OCI-LY7 (cell line): ENCODE results near the gene TOMM20L. TPM values are rescaled to one million over a fixed set of nuclear protein-coding genes. Genes with fewer than 3 reads are reported as not detected.
"Not testable (repeated sequence)": the region's sequence is repeated elsewhere in the genome, so short reads cannot be mapped to it uniquely, and the experiment has no call there.

Experiments
- BruUV-seq: library from RNA; stranded (reverse); fragments of 400-500 nt; replicated peaks from 2 replicates; lab custom pipeline; 2021; lab: Mats Ljungman, UMichigan
- CTCF ChIA-PET: fragments of 300-600 bp; sonication (Branson Sonifier 250); formaldehyde crosslinking; loops from one replicate; lab custom pipeline; 2022; ENCODE audit warnings: antibody characterized with exemption; ENCODE audit not compliant: unreplicated experiment; lab: Charles Lee
- POLR2A ChIA-PET: fragments of 300-600 bp; sonication (Branson Sonifier 250); formaldehyde crosslinking; loops from one replicate; lab custom pipeline; 2022; ENCODE audit warnings: antibody characterized with exemption; lab: Charles Lee
- DNase-seq: peaks from one replicate; pipeline ENCODE4 v3.0.0-alpha.2; 2015; ENCODE audit warnings: low spot score
- H2AFZ ChIP-seq: fragments of 200-600 bp; sonication (generic), shearing (Covaris generic); 2 replicates; pipeline ENCODE4 v1.6.1; 2014; ENCODE audit warnings: mild to moderate bottlenecking, antibody characterized with exemption, low read length, moderate library complexity
- H3K27ac ChIP-seq: fragments of 200-600 bp; sonication (generic); 2 replicates; pipeline ENCODE4 v1.5.1; 2014; ENCODE audit warnings: mixed run types, low read depth, mild to moderate bottlenecking, moderate library complexity, low read length, inconsistent platforms; ENCODE audit not compliant: poor library complexity, severe bottlenecking
- H3K36me3 ChIP-seq: fragments of 200-600 bp; sonication (generic); 2 replicates; pipeline ENCODE4 v1.6.1; 2014; ENCODE audit warnings: mild to moderate bottlenecking, antibody characterized with exemption, low read length, moderate library complexity, mixed read lengths; ENCODE audit not compliant: insufficient read depth
- H3K4me1 ChIP-seq: fragments of 200-600 bp; sonication (generic); 2 replicates; pipeline ENCODE4 v1.5.1; 2014; ENCODE audit warnings: mild to moderate bottlenecking, low read length; ENCODE audit not compliant: insufficient read depth, poor library complexity, severe bottlenecking
- H3K4me2 ChIP-seq: fragments of 200-600 bp; sonication (generic); 2 replicates; pipeline ENCODE4 v1.6.1; 2014; ENCODE audit warnings: mild to moderate bottlenecking, low read length
- H3K4me3 ChIP-seq: fragments of 200-600 bp; sonication (generic); 2 replicates; pipeline ENCODE4 v1.5.1; 2014; ENCODE audit warnings: mild to moderate bottlenecking, low read depth, low read length; ENCODE audit not compliant: poor library complexity, severe bottlenecking
- H3K79me2 ChIP-seq: fragments of 200-600 bp; sonication (generic); 2 replicates; pipeline ENCODE4 v1.6.1; 2016; ENCODE audit warnings: low read depth, mild to moderate bottlenecking, low read length, moderate library complexity, mixed read lengths; ENCODE audit not compliant: insufficient read depth
- H3K9me2 ChIP-seq: fragments of 200-600 bp; sonication (generic); 2 replicates; pipeline ENCODE4 v1.6.1; 2016; ENCODE audit warnings: mild to moderate bottlenecking, low read length, mixed read lengths; ENCODE audit not compliant: insufficient read depth
- H3K9me3 ChIP-seq: fragments of 200-600 bp; sonication (generic); 2 replicates; pipeline ENCODE4 v1.6.1; 2014; ENCODE audit warnings: mild to moderate bottlenecking, mixed run types, low read length, mixed read lengths
- H4K20me1 ChIP-seq: fragments of 200-600 bp; sonication (generic); 2 replicates; pipeline ENCODE4 v1.6.1; 2014; ENCODE audit warnings: mild to moderate bottlenecking, antibody characterized with exemption, low read length, moderate library complexity, mixed read lengths; ENCODE audit not compliant: insufficient read depth
- EZH2phosphoT487 ChIP-seq: fragments of 200-600 bp; sonication (generic); IDR thresholded peaks from 2 replicates; pipeline ENCODE4 v1.6.1; 2018; ENCODE audit warnings: low read depth, borderline replicate concordance, mild to moderate bottlenecking, mixed run types, antibody characterized with exemption, low read length, moderate library complexity, mixed read lengths
- intact Hi-C: fragments of 100-400 bp; cut with micrococcal nuclease; formaldehyde crosslinking; loops from one replicate; pipeline ENCODE4 v1.10.0; 2022; ENCODE audit not compliant: unreplicated experiment
- total RNA-seq, 2 experiments: library from RNA; depleted of rRNA in 1 of 2; stranded (reverse); fragments of >200 nt in 1 of 2; shearing (Covaris generic) in 1 of 2; gene quantifications; 2 replicates each; pipeline ENCODE4 v1.2.3, GENCODE V29; 2014 to 2022
- TF ChIP-seq, protein P1 (sequence below): fragments of 200-600 bp; sonication (generic); conservative IDR thresholded peaks from 2 replicates; pipeline ENCODE4 v1.5.1; 2014; ENCODE audit warnings: mild to moderate bottlenecking, antibody characterized with exemption, low read length, moderate library complexity, mixed read lengths

TOMM20L gene
- total RNA-seq, 2 experiments from 2014 or later = not detected

DNA sequence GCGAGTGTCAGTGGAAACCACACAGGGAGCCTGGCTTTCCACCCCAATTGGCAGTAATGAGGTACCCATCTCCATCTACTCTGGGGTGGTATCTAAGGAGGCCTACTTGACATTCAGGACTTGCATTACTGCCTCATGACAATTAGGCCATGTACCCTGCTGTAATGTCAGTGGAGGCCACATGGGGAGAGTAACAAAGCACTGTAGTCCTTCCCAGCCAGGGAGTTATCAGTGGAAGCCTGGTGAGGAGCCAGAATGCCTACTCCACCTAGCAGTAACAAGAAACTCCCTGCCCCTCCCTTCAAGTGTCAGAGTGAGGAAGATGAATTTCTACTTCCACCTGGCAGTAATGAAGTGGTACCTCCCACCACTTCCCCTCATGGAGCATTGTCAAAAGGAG lies 19.1 kb downstream of the TOMM20L start:
- Histone ChIP-seq H2AFZ (no peak overlapping the region), H3K9me2 (no peaks in the 10 kb centered on the region), H3K4me2 (no peak overlapping the region), H4K20me1 (no peaks in the 10 kb centered on the region), H3K79me2 (peaks cover 53% of the 10 kb centered on the region), H3K9me3 (peaks cover 6% of the 10 kb centered on the region; the same call in 1 of the 2 replicates), H3K36me3 (peaks cover 97% of the 10 kb centered on the region), H3K27ac (no peak overlapping the region), H3K4me3 (no peak overlapping the region), H3K4me1 (no peaks in the 10 kb centered on the region)
- no TSS peak for BruUV-seq
- intact Hi-C loops = no loop called here
- no peak for DNase-seq
- ChIA-PET POLR2A (no interaction called here), CTCF (no interaction called here)
- no peak for TF ChIP-seq EZH2phosphoT487
- TF ChIP-seq, protein P1, sequence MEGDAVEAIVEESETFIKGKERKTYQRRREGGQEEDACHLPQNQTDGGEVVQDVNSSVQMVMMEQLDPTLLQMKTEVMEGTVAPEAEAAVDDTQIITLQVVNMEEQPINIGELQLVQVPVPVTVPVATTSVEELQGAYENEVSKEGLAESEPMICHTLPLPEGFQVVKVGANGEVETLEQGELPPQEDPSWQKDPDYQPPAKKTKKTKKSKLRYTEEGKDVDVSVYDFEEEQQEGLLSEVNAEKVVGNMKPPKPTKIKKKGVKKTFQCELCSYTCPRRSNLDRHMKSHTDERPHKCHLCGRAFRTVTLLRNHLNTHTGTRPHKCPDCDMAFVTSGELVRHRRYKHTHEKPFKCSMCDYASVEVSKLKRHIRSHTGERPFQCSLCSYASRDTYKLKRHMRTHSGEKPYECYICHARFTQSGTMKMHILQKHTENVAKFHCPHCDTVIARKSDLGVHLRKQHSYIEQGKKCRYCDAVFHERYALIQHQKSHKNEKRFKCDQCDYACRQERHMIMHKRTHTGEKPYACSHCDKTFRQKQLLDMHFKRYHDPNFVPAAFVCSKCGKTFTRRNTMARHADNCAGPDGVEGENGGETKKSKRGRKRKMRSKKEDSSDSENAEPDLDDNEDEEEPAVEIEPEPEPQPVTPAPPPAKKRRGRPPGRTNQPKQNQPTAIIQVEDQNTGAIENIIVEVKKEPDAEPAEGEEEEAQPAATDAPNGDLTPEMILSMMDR = no peak

DNA sequence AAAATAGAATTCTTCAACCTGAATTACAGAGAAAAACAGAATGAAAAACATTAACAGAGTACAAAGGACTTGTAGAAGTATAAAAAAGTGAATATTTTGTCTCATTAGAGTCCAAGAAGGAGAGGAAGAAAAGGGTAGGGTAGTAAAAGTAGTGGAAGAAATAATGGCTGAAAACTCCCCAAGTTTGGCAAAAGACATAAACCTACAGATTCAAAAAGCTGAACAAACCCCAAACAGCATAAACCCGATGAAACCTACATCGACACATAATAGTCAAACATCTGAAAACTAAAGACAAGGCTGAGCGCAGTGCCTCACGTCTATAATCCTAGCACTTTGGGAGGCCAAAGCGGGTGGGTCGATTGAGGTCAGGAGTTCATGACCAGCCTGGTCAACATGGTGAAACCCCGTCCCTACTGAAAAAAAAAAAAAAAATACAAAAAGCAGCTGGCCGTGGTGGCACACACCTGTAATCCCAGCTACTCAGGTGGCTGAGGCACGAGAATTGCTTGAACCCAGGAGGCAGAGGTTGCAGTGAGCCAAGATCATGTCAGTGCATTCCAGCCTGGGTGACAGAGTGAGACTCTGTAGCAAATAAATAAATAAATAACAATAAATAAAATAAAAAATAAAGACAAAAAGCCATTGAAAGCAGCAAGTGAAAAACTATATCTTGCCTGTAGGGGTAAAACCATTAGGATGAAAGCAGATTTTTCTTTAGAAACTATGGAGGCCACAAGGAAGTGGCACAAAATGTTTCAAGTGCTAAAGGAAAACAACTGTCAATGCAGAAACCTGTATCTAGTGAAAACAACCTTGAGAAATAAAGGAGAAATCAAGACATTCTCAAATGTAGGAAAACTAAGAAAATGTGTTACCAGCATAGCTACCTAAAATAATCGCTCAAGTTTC lies 20.2 kb downstream of the TOMM20L start:
- Histone ChIP-seq H3K79me2 (peaks cover 60% of the 10 kb centered on the region), H3K4me2 (no peak overlapping the region)

GRCh38 chr14:58416934-58417333 lies 21.2 kb downstream of the TOMM20L start:
- CTCF ChIA-PET, H4K20me1 ChIP-seq, H3K4me1 ChIP-seq, H3K4me3 ChIP-seq, H2AFZ ChIP-seq, intact Hi-C loops, H3K27ac ChIP-seq, BruUV-seq, H3K9me3 ChIP-seq, DNase-seq, H3K9me2 ChIP-seq, H3K4me2 ChIP-seq: not testable (repeated sequence)
- Histone ChIP-seq H3K36me3 (peaks cover 97% of the 10 kb centered on the region), H3K79me2 (peaks cover 64% of the 10 kb centered on the region)
- POLR2A ChIA-PET = interaction anchor here (0.6 kb wide), 1 partner anchor 134 kb away, joined by 5 read pairs; no protein-coding TSS in a partner anchor

More for the DNA sequence above, 20.2 kb downstream of the TOMM20L start:
- Histone ChIP-seq H2AFZ (no peak overlapping the region), H4K20me1 (no peaks in the 10 kb centered on the region), H3K36me3 (peaks cover 97% of the 10 kb centered on the region), H3K9me3 (peaks cover 6% of the 10 kb centered on the region; the same call in 1 of the 2 replicates), H3K4me1 (no peaks in the 10 kb centered on the region), H3K27ac (no peak overlapping the region), H3K4me3 (no peak overlapping the region), H3K9me2 (no peaks in the 10 kb centered on the region)
- BruUV-seq = no TSS peak
- intact Hi-C loops = no loop called here
- ChIA-PET CTCF (no interaction called here), POLR2A (interaction anchor here (0.7 kb wide), 1 partner anchor 67 kb away, joined by 4 read pairs; no protein-coding TSS in a partner anchor)
- no peak for DNase-seq
- TF ChIP-seq EZH2phosphoT487 = no peak
- TF ChIP-seq, protein P1 = no peak
